ENCODE results near the gene PTTG1IP2.

PTTG1IP2 gene

DNA sequence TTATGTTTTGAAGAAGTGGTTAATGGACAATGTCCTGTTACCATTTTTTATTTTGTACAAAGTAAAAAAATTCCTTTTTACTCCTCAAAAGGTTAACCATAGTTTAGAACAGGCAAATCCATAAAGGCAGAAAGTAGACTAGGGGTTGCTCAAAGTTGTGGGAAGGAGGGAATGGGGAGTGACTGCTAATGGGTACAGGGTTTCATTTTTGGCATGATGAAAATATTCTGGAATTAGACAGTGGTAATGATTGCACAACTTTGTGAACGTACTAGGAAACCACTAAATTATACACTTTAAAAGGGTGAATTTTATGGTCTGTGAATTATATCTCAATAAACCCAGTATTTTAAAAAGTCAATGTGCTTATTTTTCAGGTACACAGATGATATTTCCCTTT, 91.3 kb downstream of the PTTG1IP2 start:
- TF ChIP-seq, protein P1, sequence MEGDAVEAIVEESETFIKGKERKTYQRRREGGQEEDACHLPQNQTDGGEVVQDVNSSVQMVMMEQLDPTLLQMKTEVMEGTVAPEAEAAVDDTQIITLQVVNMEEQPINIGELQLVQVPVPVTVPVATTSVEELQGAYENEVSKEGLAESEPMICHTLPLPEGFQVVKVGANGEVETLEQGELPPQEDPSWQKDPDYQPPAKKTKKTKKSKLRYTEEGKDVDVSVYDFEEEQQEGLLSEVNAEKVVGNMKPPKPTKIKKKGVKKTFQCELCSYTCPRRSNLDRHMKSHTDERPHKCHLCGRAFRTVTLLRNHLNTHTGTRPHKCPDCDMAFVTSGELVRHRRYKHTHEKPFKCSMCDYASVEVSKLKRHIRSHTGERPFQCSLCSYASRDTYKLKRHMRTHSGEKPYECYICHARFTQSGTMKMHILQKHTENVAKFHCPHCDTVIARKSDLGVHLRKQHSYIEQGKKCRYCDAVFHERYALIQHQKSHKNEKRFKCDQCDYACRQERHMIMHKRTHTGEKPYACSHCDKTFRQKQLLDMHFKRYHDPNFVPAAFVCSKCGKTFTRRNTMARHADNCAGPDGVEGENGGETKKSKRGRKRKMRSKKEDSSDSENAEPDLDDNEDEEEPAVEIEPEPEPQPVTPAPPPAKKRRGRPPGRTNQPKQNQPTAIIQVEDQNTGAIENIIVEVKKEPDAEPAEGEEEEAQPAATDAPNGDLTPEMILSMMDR (IDR thresholded peaks at IDR 0.05; ENCODE audit: extremely low read depth, missing control alignments) = no peak

More for the DNA sequence above, 91.3 kb downstream of the PTTG1IP2 start:
- DNase-seq (ENCODE audit: low spot score) = no peak

Data from GM20000 (cell line).